DMS53 treated with DMSO at 0.1 percent for 48 hours (cell line): ENCODE data around the gene C1orf21.

Source experiments
- DNase-seq: peaks from one replicate; lab custom pipeline; 2025; ENCODE audit not compliant: unreplicated experiment; lab: John Stamatoyannopoulos, UW

Gene C1orf21

DNA sequence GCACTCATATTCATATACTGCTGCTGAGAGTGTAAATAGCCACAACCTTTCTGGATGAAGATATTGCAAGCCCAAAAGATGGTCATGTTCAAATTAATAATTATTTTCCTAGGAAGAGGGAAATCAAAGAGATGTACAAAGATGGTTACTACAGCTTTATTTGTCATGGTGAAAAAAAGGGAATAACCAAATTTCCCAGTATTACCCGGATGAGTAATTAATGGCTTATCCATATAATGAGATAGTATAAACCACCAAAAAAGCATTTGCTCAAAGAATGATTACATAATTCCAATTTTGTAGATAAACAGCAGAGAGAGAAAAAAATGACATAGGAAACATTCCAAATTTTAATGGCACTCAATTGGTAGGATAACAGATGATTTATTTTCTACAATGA, 165.6 kb downstream of the C1orf21 start:
- no peak for DNase-seq

DNA sequence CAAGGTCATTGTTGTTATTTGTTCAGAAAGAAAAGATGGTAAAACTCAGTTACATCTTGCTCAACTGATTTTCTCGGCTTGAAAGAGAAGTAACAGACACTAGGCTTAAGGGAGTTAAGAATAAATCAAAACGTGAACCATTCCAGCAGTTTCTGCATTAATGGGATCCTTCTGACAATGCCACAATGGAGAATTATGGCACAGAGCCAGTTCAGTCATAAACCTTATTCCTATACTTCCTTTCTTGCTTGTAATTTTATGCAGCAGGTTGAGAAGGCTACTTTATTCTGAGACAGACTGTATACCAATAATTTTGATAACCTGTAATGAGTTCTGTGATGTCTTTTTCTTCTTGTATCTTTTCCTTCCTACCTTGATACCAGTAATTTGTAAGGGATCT, 167.0 kb downstream of the C1orf21 start:
- no peak for DNase-seq

DNA sequence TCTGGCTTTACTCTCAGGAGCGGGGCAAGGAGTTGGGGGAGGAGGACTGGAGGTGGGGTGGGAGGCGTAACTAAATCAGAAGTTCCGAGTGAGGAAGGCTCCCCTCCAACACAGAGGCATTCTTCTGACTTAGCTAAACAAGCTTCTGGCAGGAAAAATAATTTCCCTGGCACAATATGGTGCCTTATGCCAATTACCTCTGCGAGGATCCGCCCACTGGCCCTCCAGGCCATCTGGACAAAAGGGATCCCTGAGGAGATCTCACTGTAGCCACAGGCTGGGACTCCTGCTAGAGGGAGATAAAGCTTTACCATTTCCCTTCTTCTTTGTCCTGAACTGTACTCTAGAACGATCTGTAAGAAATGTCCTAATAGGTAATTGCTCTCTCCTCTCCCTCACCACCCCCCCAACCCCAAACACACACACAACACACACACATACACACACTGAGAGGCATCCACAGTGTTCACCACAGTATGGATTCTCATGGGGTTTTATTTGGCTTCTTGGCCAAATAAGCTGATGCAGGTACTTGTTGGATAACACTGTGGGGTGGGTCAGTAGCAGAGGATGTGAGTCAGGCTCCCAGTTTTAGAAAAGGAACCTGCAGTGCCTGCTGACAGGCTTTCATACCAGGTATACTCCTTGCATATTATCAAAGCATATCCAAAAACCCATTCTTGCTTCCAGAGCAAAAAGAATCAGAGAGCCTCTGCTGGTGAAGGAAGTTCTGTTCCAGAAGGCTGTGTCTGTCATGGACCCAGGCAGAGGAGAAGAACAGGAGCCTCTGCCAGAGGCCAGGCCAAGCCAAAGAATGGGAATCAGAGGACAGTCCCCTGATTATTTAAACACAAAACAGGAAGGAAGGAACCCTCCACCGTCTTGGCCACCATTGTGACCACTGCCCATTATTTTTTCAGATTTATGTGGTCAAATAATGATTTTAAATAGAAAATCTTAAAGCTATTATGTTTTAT, 169.1 kb downstream of the C1orf21 start:
- no peak for DNase-seq

DNA sequence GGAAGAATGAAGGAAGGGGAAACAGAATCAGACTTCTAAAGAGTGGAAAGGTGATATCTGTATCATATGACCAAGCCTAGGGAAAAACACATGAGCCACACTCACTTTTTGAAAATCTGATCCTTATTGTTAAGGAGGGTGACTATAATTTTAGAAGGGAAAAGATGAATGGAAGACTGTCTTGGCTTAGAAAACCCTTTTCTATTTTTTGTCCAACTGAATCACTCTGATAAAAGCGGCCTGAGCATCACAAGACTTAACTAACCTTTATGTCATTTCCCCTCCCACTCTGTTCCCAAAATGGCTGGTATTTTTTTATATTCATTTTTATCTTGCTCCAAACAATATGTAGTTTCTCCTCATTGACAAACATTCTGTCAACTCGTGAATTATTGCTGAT, 169.8 kb downstream of the C1orf21 start:
- no peak for DNase-seq

DNA sequence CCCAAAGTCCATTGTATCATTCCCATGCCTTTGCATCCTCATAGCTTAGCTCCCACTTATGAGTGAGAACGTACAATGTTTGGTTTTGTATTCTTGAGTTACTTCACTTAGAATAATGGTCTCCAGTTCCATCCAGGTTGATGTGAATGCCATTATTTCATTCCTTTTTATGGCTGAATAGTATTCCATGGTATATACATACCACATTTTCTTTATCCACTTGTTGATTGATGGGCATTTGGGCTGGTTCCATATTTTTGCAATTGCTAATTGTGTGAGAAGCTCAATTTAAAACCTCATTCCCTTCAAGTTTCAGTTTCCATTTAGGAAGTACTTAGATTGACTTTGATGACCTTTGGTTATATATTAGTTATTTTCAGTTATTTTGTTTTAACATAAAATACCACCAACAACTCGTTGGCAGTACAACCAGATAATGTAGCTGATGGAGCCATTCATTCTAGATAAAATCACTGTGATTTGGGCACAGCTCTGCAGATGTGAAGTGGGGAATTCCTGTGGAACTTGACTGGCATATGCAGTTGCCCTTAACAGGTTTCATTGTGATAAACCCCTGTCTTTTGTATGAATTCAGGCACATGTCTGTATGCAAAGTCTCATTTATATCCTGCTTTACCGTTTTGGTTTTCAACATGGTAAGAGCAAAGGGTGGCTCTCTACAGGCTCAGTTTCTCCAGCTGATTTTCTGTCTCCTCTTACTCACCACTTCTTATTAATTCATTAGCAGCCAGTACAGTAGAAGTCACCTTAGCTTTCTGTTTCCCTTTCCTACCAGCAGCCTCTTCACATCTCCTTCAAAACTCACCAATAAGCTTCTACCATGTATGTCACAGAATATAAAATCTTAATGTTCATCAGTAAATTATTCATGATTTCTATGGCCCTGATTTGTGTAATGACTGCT, 170.9 kb downstream of the C1orf21 start:
- no peak for DNase-seq

DNA sequence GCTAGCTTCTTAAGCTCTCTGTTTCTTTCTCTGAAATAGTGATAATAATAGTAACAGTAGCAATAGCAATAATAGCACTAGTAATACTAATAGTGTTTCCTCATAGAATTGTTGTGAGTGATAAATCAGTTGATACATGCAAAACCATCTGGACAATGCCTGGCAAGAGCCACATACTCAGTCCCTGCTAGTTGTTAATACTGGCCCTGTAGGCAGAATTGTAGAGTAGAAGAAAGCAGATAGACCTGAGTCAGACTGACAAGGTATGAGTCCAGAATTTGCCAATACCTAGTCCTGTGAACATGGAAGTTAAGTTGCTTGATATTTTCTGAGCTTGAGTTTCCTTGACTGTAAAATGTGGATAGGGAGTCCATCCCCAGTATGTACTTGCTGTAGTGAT, 171.9 kb downstream of the C1orf21 start:
- no peak for DNase-seq

DNA sequence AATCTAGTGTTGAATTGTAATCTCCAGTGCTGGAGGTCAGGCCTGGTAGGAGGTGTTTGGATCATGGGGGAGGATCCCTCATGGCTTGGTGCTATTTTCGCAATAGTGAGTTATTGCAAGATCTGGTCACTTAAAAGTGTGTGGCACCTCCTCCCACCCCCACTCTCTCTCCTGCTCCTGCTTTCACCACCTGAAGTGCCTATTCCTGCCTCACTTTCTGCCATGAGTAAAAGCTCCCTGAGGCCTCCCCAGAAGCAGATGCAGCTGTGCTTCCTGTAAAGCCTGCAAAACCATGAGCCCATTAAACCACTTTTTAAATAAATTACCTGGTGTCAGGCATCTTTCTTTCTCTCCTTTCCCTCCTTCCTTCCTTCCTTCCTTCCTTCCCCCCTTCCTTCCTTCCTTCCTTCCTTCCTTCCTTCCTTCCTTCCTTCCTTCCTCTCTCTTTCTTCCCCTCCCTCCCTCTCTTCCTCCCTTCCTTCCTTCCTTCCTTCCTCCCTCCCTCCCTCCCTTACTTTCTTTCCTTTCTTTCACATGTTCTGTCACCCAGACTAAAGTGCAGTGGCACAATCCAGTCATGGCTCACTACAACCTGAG, 172.4 kb downstream of the C1orf21 start:
- no peak for DNase-seq

DNA sequence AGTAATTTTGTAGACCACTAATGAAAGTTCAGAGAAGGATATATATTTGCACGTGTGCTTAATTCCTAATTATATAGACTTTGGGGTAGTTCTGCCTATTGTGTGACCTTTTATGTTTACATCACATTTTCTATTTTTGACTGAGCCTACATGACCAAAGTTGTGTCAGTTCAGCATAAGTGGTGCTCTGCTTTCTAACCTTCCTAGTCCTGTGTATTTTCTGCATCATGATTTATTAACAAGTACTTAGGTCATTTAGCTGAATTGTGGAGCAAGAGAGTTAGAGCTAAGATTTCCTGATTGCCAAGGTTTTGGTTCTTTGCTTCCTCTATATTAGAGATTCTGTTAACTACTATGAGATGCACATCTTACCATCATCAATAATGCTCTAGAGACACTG, 176.0 kb downstream of the C1orf21 start:
- DNase-seq, result no peak

DNA sequence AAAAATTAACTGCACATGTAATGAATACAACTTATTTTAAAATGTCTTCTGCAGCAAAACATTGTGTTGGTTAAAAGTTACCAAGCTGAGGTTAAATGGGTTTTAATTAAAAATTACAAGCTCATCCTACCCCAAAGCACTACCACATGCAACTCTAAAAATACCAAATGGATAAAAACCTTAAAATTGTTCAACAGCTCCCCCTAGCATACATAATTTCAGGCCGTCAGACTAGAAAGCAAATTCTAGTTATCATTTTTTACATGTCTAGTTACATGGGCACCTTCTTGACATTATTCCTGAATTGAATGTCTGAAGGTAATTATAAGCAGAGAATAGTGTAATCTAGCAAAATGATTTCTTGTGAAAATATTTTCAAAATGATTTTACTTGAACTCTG, 176.5 kb downstream of the C1orf21 start:
- peak; percentile 14 for DNase-seq

DNA sequence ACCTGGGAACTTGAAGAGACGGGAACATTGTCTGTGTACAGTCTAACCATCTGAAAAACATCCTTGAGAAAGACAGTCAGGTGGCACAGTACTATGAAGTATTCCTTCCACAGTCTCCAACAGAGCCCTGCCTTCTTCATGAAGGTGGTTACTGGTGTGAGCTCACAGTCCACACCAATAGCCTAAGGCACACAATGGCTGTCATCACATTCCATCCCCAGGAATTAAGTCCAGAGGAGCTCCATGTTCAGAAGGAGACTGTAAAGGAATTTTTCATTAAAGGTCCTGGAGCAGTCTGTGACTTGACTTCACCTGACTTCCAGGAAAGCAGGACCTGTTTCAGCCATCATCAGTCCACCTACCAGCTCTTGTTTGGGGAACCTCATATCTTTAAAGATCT, 180.2 kb downstream of the C1orf21 start:
- DNase-seq, result no peak

DNA sequence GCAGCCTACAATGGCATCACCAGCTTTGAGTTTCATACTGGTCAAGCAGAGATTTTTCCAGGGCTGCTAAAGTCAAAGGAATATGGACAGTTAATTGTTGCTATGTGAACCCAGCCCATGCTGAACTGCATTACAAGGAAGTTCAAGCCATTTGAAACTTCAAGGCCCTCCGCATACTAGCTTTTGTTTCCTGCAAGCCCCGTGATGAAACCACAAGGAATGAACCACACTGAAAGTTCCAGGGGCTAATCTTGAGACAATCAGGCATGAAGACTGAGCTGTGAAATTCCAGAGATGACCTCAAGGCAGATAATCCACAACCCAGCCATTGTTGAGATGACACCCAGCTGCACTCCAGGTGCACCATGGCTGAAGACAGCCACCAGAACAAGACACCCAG, 180.8 kb downstream of the C1orf21 start:
- DNase-seq, result no peak

DNA sequence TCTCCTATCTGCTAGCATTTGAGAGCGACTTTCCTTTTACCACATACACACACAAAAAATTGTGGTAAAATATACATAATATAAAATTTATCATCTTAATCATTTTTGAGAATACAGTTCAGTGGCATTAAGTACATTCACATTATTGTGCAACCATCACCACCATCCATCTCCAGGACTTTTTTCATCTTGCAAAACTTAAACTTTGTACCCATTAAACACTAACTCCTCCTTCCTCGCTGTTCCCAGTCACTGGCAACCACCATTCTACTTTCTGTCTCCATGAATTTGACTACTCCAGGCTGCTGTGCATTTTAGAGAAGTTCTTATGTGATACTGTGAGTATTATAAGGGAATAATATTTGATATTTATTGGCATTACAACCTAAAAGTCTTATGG, 181.3 kb downstream of the C1orf21 start:
- DNase-seq, result no peak

DNA sequence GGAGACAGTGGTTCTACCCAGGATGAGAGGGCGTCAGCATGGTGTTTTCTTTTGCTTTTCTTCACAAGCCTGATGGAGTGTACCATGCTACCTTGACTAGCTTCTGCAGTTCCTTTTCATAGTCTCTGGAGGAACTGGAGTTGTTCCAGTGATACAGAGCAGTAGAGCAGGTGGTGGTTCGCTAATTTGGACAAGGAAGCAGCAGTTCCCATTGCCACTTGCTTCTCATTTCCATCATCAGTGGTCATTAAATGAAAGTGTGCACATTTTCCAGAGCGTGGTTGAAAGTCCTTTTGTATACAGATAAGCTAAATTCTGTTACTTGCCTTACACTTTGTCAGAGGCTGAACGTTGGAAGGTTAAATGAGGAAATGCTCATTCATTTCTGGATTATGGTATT, 182.3 kb downstream of the C1orf21 start:
- no peak for DNase-seq

DNA sequence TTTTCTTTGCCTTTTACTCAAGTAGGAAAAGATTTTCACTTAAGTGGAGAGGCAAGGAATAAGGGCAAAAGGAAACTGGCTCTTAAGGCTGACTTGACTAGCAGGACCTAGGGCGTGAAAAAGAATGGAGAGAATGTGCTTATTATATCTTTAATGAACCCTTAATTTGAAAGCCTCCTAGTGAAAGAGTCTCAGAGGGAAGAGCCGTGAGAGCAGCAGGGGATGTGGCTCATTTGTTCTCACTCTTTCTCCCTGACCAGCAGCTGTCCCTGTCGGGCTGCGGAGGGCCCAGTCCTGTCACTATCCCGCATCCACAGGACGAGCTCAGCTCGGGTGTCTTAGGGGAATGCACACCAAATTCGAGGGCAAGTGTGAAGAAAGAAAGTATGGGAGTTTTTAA, 187.8 kb downstream of the C1orf21 start:
- DNase-seq, result no peak

DNA sequence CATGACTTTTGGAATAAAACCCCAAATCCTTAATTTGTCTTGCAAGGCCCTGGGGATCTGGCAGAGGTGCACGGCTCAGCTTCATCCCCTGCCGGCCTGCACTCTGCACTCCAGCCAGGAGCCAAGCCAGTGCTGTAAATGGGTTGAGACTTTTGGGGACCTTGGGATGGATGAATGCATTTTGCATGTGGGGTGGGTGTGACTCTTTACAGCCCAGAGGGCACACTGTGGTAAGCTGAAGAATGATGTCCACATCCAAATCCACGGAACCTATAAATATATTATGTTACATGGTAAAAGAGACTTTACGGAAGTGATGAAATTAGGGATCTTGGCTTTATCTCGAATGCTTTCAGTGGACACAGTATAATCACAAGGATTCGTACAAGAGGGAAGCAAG, 190.0 kb downstream of the C1orf21 start:
- DNase-seq, result no peak

DNA sequence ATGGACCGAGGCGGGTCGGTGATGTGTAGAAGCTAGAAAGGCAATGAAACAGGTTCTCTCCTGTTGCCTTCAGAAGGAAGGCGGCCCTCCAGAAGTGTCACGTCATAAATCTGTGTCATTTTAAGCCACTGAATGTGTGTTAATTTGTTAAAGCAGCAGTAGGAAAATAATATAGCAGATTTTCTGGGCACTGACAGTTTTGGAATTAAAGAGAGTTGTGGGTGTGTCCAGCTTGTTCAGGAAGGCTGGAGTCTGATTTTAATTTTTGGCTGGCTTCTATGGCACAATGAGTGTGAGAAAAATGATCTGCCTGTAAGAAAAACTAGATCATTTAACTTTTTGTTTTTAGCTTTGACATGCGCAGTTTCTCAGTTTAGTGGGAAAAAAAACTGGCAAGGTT, 190.5 kb downstream of the C1orf21 start:
- no peak for DNase-seq

DNA sequence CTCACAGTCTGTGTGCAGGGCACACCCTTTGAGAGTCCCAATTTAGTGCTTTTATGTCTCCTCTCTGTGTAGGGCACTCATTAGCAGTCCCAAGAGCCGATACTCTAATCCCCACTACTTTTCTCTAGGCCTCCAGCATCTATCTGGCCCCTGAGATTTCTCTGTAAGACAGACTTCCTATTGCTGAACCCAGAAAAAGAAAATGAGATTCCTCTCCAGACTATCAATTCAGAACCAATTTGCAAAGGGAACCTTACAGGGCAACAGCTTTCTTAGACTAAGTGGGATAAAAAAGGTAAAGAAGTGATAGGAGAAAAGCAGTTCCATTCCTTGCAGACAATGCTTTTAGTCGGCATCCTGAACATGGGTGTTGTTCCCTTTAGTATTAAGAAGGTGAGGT, 195.6 kb downstream of the C1orf21 start:
- no peak for DNase-seq

DNA sequence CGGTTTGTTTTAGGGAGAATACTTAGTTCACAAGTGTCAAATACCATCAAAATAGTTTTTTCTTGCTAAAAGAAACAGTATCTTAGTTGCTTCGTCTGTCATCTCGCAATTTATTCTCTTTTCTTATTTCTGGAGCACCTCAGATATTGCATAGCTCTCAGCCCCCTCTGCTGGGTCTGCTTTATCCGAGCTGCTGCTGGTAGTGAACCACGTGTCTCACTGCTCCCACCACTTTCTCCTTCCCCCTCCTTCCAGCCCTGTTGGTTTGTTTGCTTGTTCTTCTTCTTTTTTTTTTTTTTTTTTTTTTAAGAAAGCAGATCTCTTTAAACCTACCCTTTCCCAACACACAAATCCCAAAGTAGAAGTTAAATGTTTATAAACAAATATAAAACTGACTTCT, 197.0 kb downstream of the C1orf21 start:
- DNase-seq, result no peak

DNA sequence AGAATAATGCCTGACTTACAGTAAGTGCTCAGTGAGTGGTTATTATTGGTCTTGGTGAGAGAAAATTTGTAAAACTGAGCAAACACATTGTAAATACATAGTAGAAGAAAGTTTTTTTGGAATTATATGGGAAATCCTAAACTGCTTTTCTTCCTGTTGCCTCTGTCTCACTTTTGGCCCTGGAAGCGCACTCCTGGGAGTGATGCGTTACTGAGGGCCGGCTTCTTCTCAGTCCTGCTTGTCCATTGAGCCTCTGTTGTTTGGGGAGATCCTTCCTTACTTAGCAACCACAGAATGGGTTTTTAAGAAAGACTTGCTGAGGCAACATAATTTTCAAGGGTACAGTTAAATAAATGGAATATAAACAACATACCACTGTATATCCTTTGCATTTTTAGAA, 201.9 kb downstream of the C1orf21 start:
- DNase-seq, result no peak

DNA sequence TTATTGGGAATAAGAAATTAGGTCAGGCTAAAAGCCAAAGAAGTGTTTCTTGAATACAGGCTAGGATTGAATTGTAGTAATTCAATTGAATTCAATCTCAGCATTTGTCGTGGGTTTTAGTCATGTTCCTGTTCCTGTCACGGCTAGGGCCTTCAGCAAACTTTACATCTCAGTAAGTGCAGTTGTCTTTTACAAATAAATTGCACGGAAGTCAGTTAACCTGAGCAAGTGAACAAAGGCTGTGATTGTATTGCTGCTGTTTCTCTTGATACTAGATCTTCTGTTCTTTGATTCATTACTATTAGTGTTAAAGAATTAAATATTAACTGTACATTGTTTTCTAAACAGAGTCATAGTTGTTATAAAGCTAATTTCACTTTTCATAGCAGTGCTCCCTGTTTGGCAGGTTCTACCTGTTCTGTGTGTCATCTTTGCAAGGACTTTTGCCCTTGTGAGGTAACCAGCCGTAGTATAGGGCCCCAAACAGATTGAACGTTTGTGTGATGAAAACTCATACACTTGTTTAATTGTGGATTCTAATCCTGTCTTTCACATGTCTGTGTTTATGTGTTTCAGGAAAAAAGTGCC, 203.4 kb downstream of the C1orf21 start:
- DNase-seq, result peak; percentile 93

DNA sequence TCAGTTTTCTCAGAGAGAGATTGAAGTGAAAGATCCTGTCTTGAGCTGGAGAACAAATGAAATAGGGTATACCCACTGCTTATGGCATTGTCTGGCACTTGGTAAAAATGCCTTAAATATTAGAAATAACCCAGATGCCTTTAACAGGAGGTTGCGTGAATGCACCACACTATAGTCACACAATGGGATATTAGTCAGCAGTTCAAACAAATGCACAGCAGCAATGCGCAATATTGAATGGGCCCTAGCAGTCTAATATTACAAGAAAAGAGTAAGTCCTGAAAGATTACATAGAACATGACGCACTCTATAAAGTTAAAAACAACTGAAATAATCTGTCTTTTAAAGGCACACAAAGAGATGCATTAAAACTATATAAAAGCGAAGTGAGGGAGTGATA, 206.8 kb downstream of the C1orf21 start:
- DNase-seq, result no peak
